WERI-Rb-1 (cell line): ENCODE measurements around the gene IL17RD.

Source experiments
- DNase-seq: peaks from one replicate; pipeline ENCODE4 v3.0.0-alpha.2; 2020
- H3K27ac ChIP-seq: fragments of 250-450 bp; sonication (Bioruptor Pico); 2 replicates; pipeline ENCODE4 v1.5.1; 2020; ENCODE audit warnings: mild to moderate bottlenecking, moderate library complexity
- H3K27me3 ChIP-seq: fragments of 250-450 bp; sonication (Bioruptor Pico); 2 replicates; pipeline ENCODE4 v1.5.1; 2021; ENCODE audit warnings: mild to moderate bottlenecking, low read depth, moderate library complexity; ENCODE audit not compliant: insufficient read depth, severe bottlenecking
- H3K36me3 ChIP-seq: fragments of 250-450 bp; sonication (Bioruptor Pico); 2 replicates; pipeline ENCODE4 v1.5.1; 2020; ENCODE audit warnings: mild to moderate bottlenecking, moderate library complexity
- H3K4me3 ChIP-seq: 2 replicates; pipeline ENCODE4 v1.5.1; 2011; ENCODE audit warnings: low read depth, mild to moderate bottlenecking, control low read depth, low read length
- H3K9me3 ChIP-seq: fragments of 250-450 bp; sonication (Bioruptor Pico); 2 replicates; pipeline ENCODE4 v1.5.1; 2021; ENCODE audit warnings: mild to moderate bottlenecking, moderate library complexity; ENCODE audit not compliant: severe bottlenecking
- TF ChIP-seq, protein P1 (sequence below): IDR thresholded peaks from 2 replicates; pipeline ENCODE4 v1.5.1; 2011; ENCODE audit warnings: low read depth, mild to moderate bottlenecking, control low read depth, inconsistent platforms, low read length

IL17RD gene

DNA sequence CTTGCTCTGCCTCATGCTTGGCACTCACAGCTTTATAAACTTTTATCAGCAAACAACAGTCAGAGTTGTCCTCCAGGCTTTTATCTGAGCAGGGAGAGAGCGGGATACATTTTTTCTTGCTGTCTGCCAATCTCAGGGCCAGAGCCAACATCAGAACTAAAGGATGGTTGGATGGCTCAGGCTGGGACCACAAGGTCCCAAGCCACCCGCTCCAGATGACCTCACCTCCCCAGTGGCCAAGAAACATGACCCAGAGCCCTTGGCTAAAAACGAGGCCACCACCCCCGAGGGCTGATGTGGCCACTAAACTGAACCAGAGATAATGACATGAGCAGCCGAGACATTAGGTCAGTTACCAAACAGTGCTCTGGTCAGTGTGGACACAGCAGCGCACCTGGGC is 123.5 kb downstream of the IL17RD start:
- no peak overlapping the region for H3K27ac ChIP-seq
- no peaks in the 10 kb centered on the region for H3K9me3 ChIP-seq
- no peak overlapping the region for H3K4me3 ChIP-seq
- no peak for DNase-seq
- TF ChIP-seq, protein P1, sequence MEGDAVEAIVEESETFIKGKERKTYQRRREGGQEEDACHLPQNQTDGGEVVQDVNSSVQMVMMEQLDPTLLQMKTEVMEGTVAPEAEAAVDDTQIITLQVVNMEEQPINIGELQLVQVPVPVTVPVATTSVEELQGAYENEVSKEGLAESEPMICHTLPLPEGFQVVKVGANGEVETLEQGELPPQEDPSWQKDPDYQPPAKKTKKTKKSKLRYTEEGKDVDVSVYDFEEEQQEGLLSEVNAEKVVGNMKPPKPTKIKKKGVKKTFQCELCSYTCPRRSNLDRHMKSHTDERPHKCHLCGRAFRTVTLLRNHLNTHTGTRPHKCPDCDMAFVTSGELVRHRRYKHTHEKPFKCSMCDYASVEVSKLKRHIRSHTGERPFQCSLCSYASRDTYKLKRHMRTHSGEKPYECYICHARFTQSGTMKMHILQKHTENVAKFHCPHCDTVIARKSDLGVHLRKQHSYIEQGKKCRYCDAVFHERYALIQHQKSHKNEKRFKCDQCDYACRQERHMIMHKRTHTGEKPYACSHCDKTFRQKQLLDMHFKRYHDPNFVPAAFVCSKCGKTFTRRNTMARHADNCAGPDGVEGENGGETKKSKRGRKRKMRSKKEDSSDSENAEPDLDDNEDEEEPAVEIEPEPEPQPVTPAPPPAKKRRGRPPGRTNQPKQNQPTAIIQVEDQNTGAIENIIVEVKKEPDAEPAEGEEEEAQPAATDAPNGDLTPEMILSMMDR: no peak
- H3K27me3 ChIP-seq: no peaks in the 10 kb centered on the region
- no peaks in the 10 kb centered on the region for H3K36me3 ChIP-seq
